PC-3 (cell line): ENCODE measurements around the gene IL24. TPM values are rescaled to one million over a fixed set of nuclear protein-coding genes. Genes with fewer than 3 reads are reported as not detected.

ENCODE experiments used
- ATAC-seq: fragments of 200-7000 bp; cut with Tn5 transposase; 2 replicates; pipeline ENCODE4 v1.9.1; 2020; ENCODE audit warnings: mild to moderate bottlenecking, moderate library complexity
- BruUV-seq: library from RNA; stranded (reverse); fragments of 400-500 nt; replicated peaks from 2 replicates; lab custom pipeline; 2021; lab: Mats Ljungman, UMichigan
- CTCF ChIA-PET: fragments of 300-600 bp; sonication (Branson Sonifier 250); formaldehyde crosslinking; loops from one replicate; lab custom pipeline; 2022; ENCODE audit warnings: antibody characterized with exemption; lab: Charles Lee
- POLR2A ChIA-PET: fragments of 300-600 bp; sonication (Branson Sonifier 250); formaldehyde crosslinking; loops from one replicate; lab custom pipeline; 2022; ENCODE audit warnings: antibody characterized with exemption; ENCODE audit not compliant: unreplicated experiment; lab: Charles Lee
- DNase-seq: peaks from one replicate; pipeline ENCODE4 v3.0.0-alpha.2; 2015
- H2AFZ ChIP-seq: fragments of 300-600 bp; sonication (generic); 2 replicates; pipeline ENCODE4 v1.6.0; 2016; ENCODE audit warnings: antibody characterized with exemption, low read length
- H3F3A ChIP-seq: fragments of 300-600 bp; sonication (generic); one replicate; pipeline ENCODE4 v1.6.0; 2017; ENCODE audit warnings: antibody characterized with exemption, low read length, control low read depth, mild to moderate bottlenecking; ENCODE audit not compliant: unreplicated experiment
- H3K27ac ChIP-seq: fragments of 300-600 bp; sonication (generic); 2 replicates; pipeline ENCODE4 v1.5.1; 2016; ENCODE audit warnings: mild to moderate bottlenecking, low read length
- H3K27me3 ChIP-seq: fragments of 300-600 bp; sonication (generic); 2 replicates; pipeline ENCODE4 v1.6.1; 2016; ENCODE audit warnings: low read length, mixed read lengths
- H3K36me3 ChIP-seq: fragments of 300-600 bp; sonication (generic); 2 replicates; pipeline ENCODE4 v1.6.1; 2016; ENCODE audit warnings: low read depth, mixed run types, low read length, mixed read lengths
- H3K4me1 ChIP-seq: fragments of 300-600 bp; sonication (generic); 2 replicates; pipeline ENCODE4 v1.5.1; 2016; ENCODE audit warnings: low read length; ENCODE audit not compliant: insufficient read depth
- H3K4me2 ChIP-seq: fragments of 300-600 bp; sonication (generic); 2 replicates; pipeline ENCODE4 v1.6.0; 2016; ENCODE audit warnings: low read length
- H3K4me3 ChIP-seq: fragments of 300-600 bp; sonication (generic); 2 replicates; pipeline ENCODE4 v1.5.1; 2016; ENCODE audit warnings: mild to moderate bottlenecking, low read length, mixed read lengths
- H3K79me2 ChIP-seq: fragments of 300-600 bp; sonication (generic); 2 replicates; pipeline ENCODE4 v1.6.1; 2017; ENCODE audit warnings: low read length, mixed read lengths
- H3K9ac ChIP-seq: fragments of 300-600 bp; sonication (generic); 2 replicates; pipeline ENCODE4 v1.6.0; 2016; ENCODE audit warnings: mild to moderate bottlenecking, low read length
- H3K9me2 ChIP-seq: fragments of 300-600 bp; sonication (generic); replicated peaks from 2 replicates; pipeline ENCODE4 v1.6.1; 2016; ENCODE audit warnings: mixed run types, low read length, mixed read lengths
- H3K9me3 ChIP-seq: fragments of 300-600 bp; sonication (generic); 2 replicates; pipeline ENCODE4 v1.6.1; 2016; ENCODE audit warnings: low read length, mixed read lengths
- H4K20me1 ChIP-seq: fragments of 300-600 bp; sonication (generic); 2 replicates; pipeline ENCODE4 v1.6.1; 2016; ENCODE audit warnings: low read length, mixed read lengths
- CTCF ChIP-seq: fragments of 300-600 bp; sonication (generic); conservative IDR thresholded peaks from 2 replicates; pipeline ENCODE4 v1.5.1; 2017; ENCODE audit warnings: antibody characterized with exemption, low read depth, mild to moderate bottlenecking, low read length
- EZH2 ChIP-seq: fragments of 300-600 bp; sonication (generic); IDR thresholded peaks from one replicate; pipeline ENCODE4 v1.6.1; 2017; ENCODE audit warnings: antibody characterized with exemption, mild to moderate bottlenecking, low read length; ENCODE audit not compliant: unreplicated experiment
- EZH2phosphoT487 ChIP-seq: fragments of 300-600 bp; sonication (generic); IDR thresholded peaks from 2 replicates; pipeline ENCODE4 v1.6.1; 2018; ENCODE audit warnings: mild to moderate bottlenecking, antibody characterized with exemption, low read length, borderline replicate concordance
- intact Hi-C: fragments of 100-400 bp; cut with micrococcal nuclease; formaldehyde crosslinking; loops from 2 replicates; pipeline ENCODE4 v1.9.0; 2023
- total RNA-seq: library from RNA; depleted of rRNA; stranded (reverse); fragments of >200 nt; gene quantifications from 2 replicates; pipeline ENCODE4 v1.2.3, GENCODE V29; 2014

Gene IL24
- total RNA-seq, 1 experiment from 2014 or later = 1.9 TPM

GRCh38 chr1:206945779-206946178 lies 48.5 kb downstream of the IL24 start:
- H3K27ac ChIP-seq = no peak overlapping the region
- H3K79me2 ChIP-seq = no peaks in the 10 kb centered on the region
- H3K4me1 ChIP-seq = no peaks in the 10 kb centered on the region
- H3K4me3 ChIP-seq = no peak overlapping the region
- H3K9me3 ChIP-seq = no peaks in the 10 kb centered on the region
- no peak overlapping the region for H3K4me2 ChIP-seq
- H3K9ac ChIP-seq = no peak overlapping the region
- POLR2A ChIA-PET = no interaction called here
- no peaks in the 10 kb centered on the region for H3K36me3 ChIP-seq
- H3F3A ChIP-seq = no peaks in the 10 kb centered on the region
- no TSS peak for BruUV-seq
- ATAC-seq (no peak), DNase-seq (no peak)
- H3K27me3 ChIP-seq = peaks cover 19% of the 10 kb centered on the region; the same call in 1 of the 2 replicates
- intact Hi-C loops = no loop called here
- CTCF ChIA-PET = no interaction called here
- no peaks in the 10 kb centered on the region for H4K20me1 ChIP-seq
- no peak for TF ChIP-seq CTCF
- no peak for TF ChIP-seq EZH2phosphoT487
- no peak for TF ChIP-seq EZH2
- H3K9me2 ChIP-seq = no peaks in the 10 kb centered on the region
- H2AFZ ChIP-seq = no peak overlapping the region

DNA sequence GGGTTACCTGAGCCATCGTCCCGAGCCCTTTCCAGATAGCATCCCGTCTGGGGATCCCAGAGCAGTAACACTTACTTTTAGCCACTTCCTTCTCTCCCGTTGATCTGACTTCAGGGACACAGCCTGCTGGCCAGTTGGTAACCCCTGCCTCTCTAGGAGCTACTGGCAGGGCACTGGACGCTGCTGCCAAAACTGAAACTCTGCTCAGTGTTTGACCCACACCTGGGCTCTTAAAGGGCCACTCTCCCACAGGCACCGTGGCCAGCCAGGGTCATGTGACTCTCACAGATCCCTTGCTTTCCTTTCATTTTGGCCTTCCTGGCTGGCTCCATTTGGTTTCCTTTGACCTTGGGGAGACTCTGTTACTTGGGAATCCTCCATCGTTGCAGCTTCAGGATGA lies 49.0 kb downstream of the IL24 start, which contains the start of gene PIGR:
TSS of gene PIGR (minus strand) at position 206 of the 400 bp plus-strand sequence. CDS start 5,935 bp downstream, outside the sequence.
- BruUV-seq = no TSS peak
- H3K4me2 ChIP-seq = no peak within 1 kb of the TSS
- intact Hi-C loops = no loop called here
- no peaks in the 10 kb centered on the region for H4K20me1 ChIP-seq
- no peak for TF ChIP-seq CTCF
- no peaks in the 10 kb centered on the region for H3K9me3 ChIP-seq
- H3K4me1 ChIP-seq = no peaks in the 10 kb centered on the region
- peaks cover 19% of the 10 kb centered on the region; the same call in 1 of the 2 replicates for H3K27me3 ChIP-seq
- no peaks in the 10 kb centered on the region for H3F3A ChIP-seq
- no peak within 1 kb of the TSS for H3K9ac ChIP-seq
- DNase-seq = no peak
- POLR2A ChIA-PET = no interaction called here
- no peak within 1 kb of the TSS for H3K27ac ChIP-seq
- H3K79me2 ChIP-seq = no peaks in the 10 kb centered on the region
- CTCF ChIA-PET = no interaction called here
- ATAC-seq = no peak
- no peaks in the 10 kb centered on the region for H3K9me2 ChIP-seq
- no peak within 1 kb of the TSS for H2AFZ ChIP-seq
- no peak within 1 kb of the TSS for H3K4me3 ChIP-seq
- H3K36me3 ChIP-seq = no peaks in the 10 kb centered on the region

GRCh38 chr1:206947255-206947654 lies 50.0 kb downstream of the IL24 start:
- H3K9me2 ChIP-seq = no peaks in the 10 kb centered on the region
- ATAC-seq (no peak), DNase-seq (no peak)
- H3K36me3 ChIP-seq = no peaks in the 10 kb centered on the region
- H3K4me1 ChIP-seq = no peaks in the 10 kb centered on the region
- no peaks in the 10 kb centered on the region for H4K20me1 ChIP-seq
- intact Hi-C loops = no loop called here
- H3F3A ChIP-seq = no peaks in the 10 kb centered on the region
- no peak overlapping the region for H3K4me3 ChIP-seq
- H3K4me2 ChIP-seq = no peak overlapping the region
- H3K9ac ChIP-seq = no peak overlapping the region
- H2AFZ ChIP-seq = no peak overlapping the region
- TF ChIP-seq EZH2phosphoT487 (no peak), CTCF (no peak), EZH2 (no peak)
- H3K79me2 ChIP-seq = no peaks in the 10 kb centered on the region
- peaks cover 19% of the 10 kb centered on the region; the same call in 1 of the 2 replicates for H3K27me3 ChIP-seq
- H3K9me3 ChIP-seq = no peaks in the 10 kb centered on the region
- POLR2A ChIA-PET = no interaction called here
- no peak overlapping the region for H3K27ac ChIP-seq
- CTCF ChIA-PET = no interaction called here
- BruUV-seq = no TSS peak
